ENCODE results near the gene C1QA.
"Not testable (repeated sequence)": the region's sequence is repeated elsewhere in the genome, so short reads cannot be mapped to it uniquely, and the experiment has no call there.

The C1QA gene

DNA sequence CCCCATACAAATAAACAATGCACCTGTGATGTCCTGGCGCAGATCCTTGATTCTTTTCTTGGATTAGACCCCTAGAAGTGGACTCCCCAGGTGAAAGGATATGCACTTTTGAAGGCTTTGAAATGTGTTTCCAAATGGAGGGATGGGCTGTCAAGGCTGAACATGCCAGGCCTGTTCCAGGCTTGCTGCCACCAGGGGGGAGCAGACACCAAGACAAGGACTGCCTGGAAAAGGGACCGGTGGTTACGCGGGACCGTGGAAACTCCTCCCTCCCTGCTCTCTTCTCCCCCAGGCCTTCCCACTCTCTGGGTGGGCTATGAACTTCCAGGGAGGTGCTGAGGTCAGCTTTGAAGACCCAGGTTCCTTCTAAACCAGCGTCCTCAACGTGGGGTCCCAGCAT lies 29.3 kb downstream of the C1QA start:
- H3K27me3 ChIP-seq (ENCODE audit: control insufficient read depth in 1 of 2, insufficient read depth in 2 of 2, low read length in 2 of 2), result peaks cover 0 to 4% of the 10 kb centered on the region in 2 donors
- no peak overlapping the region for H3K9ac ChIP-seq (ENCODE audit: low read length)
- no peaks in the 10 kb centered on the region for H3K4me1 ChIP-seq (ENCODE audit: insufficient read depth, low read length)

GRCh38 chr1:22666412-22666811 lies 30.0 kb downstream of the C1QA start:
- no peak overlapping the region for H3K27ac ChIP-seq (ENCODE audit: low read depth, low read length)
- no peaks in the 10 kb centered on the region for H3K9me3 ChIP-seq (ENCODE audit: low read length)
- peaks cover 0 to 4% of the 10 kb centered on the region in 2 donors for H3K27me3 ChIP-seq (ENCODE audit: control insufficient read depth in 1 of 2, insufficient read depth in 2 of 2, low read length in 2 of 2)
- H3K36me3 ChIP-seq (ENCODE audit: insufficient read depth, low read length), result no peaks in the 10 kb centered on the region
- H3K4me1 ChIP-seq (ENCODE audit: insufficient read depth, low read length), result no peaks in the 10 kb centered on the region
- no peak overlapping the region for H3K9ac ChIP-seq (ENCODE audit: low read length)
- no peak overlapping the region for H3K4me3 ChIP-seq (ENCODE audit: low read depth in 1 of 2, low read length in 2 of 2)

More for the DNA sequence above, 29.3 kb downstream of the C1QA start:
- Histone ChIP-seq H3K4me3 (ENCODE audit: low read depth in 1 of 2, low read length in 2 of 2) (no peak overlapping the region), H3K27ac (ENCODE audit: low read depth, low read length) (no peak overlapping the region), H3K9me3 (ENCODE audit: low read length) (no peaks in the 10 kb centered on the region), H3K36me3 (ENCODE audit: insufficient read depth, low read length) (no peaks in the 10 kb centered on the region)

DNA sequence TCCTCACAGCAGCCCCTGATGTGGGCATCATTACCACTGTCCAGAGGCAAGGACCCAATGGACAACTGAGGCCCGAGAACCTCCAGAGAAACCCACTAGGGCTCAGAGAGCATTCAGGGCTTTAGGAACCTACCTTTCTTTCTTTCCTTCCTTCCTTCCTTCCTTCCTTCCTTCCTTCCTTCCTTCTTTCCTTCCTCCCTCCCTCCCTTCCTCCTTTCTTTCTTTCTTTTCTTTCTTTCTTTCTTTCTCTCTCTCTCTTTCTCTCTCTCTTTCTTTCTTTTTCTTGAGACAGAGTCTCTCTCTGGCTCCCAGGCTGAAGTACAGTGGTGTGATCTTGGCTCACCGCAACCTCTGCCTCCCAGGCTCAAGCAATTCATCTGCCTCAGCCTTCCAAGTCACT lies 32.4 kb downstream of the C1QA start:
- not testable (repeated sequence) for H3K4me3 ChIP-seq (ENCODE audit: low read depth in 1 of 2, low read length in 2 of 2); H3K4me1 ChIP-seq (ENCODE audit: insufficient read depth, low read length); H3K36me3 ChIP-seq (ENCODE audit: insufficient read depth, low read length); H3K9ac ChIP-seq (ENCODE audit: low read length); H3K9me3 ChIP-seq (ENCODE audit: low read length); H3K27ac ChIP-seq (ENCODE audit: low read depth, low read length); H3K27me3 ChIP-seq (ENCODE audit: control insufficient read depth in 1 of 2, insufficient read depth in 2 of 2, low read length in 2 of 2)

DNA sequence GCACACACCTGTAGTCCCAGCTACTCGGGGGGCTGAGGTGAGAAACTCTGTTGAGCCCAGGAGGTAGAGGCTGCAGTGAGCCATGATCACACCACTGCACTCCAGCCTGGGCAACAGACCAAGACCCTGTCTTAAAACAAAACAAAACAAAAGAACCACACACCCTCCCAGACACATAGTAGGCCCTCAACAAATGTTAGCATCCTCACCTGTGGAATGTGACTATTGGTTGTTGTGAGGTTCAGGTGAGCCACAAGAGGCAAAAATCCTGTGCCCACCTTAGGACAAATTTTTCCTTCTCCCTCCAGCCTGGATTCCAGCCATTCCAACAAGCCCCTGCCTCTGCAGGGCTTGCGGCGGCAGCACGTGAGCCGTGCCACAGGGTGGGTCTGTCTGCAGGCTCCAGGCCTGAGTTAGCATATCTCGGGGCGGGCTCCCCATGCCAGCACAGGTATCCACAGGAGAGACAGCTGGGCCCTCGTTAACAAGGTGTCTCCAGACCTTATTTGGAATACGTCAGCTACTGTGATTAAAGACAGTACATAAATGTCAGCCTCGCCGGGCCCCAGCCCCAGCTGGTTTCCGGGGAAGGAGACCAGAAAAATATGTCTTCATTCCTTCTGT lies 34.0 kb downstream of the C1QA start:
- Histone ChIP-seq H3K9me3 (ENCODE audit: low read length) (no peaks in the 10 kb centered on the region), H3K27ac (ENCODE audit: low read depth, low read length) (no peak overlapping the region), H3K9ac (ENCODE audit: low read length) (no peak overlapping the region), H3K27me3 (ENCODE audit: control insufficient read depth in 1 of 2, insufficient read depth in 2 of 2, low read length in 2 of 2) (peaks cover 0 to 5% of the 10 kb centered on the region in 2 donors), H3K4me1 (ENCODE audit: insufficient read depth, low read length) (no peaks in the 10 kb centered on the region), H3K4me3 (ENCODE audit: low read depth in 1 of 2, low read length in 2 of 2) (no peak overlapping the region), H3K36me3 (ENCODE audit: insufficient read depth, low read length) (no peaks in the 10 kb centered on the region)

DNA sequence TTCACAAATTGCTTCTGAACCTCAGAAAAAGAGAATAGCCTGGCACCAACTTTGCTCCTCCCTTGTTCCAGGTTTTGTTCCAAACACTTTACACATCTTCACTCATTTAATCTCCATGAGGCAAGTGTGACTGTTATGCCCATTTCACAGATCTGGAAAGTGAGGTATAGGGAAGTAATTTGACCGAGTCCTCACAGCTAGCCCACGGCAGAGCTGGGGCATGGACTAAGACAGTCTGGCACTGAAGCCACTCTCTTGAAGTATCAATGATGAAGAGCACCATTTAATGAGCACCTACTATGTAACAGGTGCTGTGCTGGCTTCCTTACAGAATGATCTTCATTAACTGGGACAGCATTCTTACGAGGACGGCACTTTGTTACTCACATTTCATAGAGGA lies 35.6 kb downstream of the C1QA start:
- Histone ChIP-seq H3K9me3 (ENCODE audit: low read length) (no peaks in the 10 kb centered on the region), H3K9ac (ENCODE audit: low read length) (no peak overlapping the region), H3K27ac (ENCODE audit: low read depth, low read length) (no peak overlapping the region), H3K4me1 (ENCODE audit: insufficient read depth, low read length) (no peaks in the 10 kb centered on the region), H3K4me3 (ENCODE audit: low read depth in 1 of 2, low read length in 2 of 2) (no peak overlapping the region), H3K27me3 (ENCODE audit: control insufficient read depth in 1 of 2, insufficient read depth in 2 of 2, low read length in 2 of 2) (peaks cover 0 to 10% of the 10 kb centered on the region in 2 donors), H3K36me3 (ENCODE audit: insufficient read depth, low read length) (no peaks in the 10 kb centered on the region)

DNA sequence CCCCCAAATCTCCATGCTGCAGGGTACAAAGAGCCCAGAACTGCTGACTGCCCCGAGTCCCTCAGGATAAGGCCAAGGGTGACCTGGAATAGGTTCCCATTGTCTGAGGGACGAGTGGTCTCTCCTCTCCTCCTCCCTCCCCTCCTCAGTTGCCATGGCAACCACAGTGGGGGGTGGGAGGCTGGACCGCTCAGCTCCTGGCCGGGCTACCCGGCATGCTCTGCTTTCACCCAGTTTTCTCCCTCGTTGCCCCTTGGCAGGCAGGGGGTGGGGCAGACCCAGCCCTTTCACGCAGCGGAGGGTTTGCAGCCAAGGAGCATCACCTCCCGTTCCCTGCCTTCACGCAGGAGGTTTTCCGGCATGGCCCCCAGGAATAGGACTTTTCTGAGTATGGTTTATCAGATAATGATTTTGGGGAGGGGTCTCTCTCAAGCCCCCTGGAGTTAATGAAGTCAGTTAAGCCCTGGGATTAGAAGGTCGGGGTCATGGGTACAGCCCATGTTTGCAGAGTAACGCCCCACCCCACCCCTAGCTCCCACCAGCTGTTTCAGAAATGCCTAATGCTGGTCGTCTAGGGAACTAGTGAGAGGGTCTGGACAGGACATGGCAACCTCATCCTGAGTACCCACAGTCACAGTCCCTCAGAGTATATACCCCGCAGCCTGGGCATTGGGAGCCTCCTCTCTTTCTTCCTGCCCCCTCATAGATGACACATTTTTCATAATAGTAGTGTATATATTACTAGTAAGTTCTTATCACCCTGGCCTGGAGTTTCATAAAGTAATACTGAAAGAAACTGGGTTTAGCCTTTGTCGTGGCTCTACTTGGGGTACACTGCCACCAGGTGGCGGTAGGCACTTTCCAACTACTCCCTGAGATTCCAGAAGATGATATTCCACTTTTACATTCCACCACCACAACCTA lies 37.3 kb downstream of the C1QA start:
- Histone ChIP-seq H3K27ac (ENCODE audit: low read depth, low read length) (no peak overlapping the region), H3K9ac (ENCODE audit: low read length) (no peak overlapping the region), H3K4me3 (ENCODE audit: low read depth in 1 of 2, low read length in 2 of 2) (no peak overlapping the region), H3K36me3 (ENCODE audit: insufficient read depth, low read length) (no peaks in the 10 kb centered on the region), H3K9me3 (ENCODE audit: low read length) (no peaks in the 10 kb centered on the region), H3K27me3 (ENCODE audit: control insufficient read depth in 1 of 2, insufficient read depth in 2 of 2, low read length in 2 of 2) (peaks cover 0 to 14% of the 10 kb centered on the region in 2 donors), H3K4me1 (ENCODE audit: insufficient read depth, low read length) (no peaks in the 10 kb centered on the region)

GRCh38 chr1:22674410-22674749 lies 38.0 kb downstream of the C1QA start:
- Histone ChIP-seq H3K9me3 (ENCODE audit: low read length) (no peaks in the 10 kb centered on the region), H3K4me1 (ENCODE audit: insufficient read depth, low read length) (no peaks in the 10 kb centered on the region), H3K9ac (ENCODE audit: low read length) (no peak overlapping the region), H3K4me3 (ENCODE audit: low read depth in 1 of 2, low read length in 2 of 2) (no peak overlapping the region), H3K27ac (ENCODE audit: low read depth, low read length) (no peak overlapping the region), H3K36me3 (ENCODE audit: insufficient read depth, low read length) (no peaks in the 10 kb centered on the region), H3K27me3 (ENCODE audit: control insufficient read depth in 1 of 2, insufficient read depth in 2 of 2, low read length in 2 of 2) (peaks cover 0 to 14% of the 10 kb centered on the region in 2 donors)

DNA sequence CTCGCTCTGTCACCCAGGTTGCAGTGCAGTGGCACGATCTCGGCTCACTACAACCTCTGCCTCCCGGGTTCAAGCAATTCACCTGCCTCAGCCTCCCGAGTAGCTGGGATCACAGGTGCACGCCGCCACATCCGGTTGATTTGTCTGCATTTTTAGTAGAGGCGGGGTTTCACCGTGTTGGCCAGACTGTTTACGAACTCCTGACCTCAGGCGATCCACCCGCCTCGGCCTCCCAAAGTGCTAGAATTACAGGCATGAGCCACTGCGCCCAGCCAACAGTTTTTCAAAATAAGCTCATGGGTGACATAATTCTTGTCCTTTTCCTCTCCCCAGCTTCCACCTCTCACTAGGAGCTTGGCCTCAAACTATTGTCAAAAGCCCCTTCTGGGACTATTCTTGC lies 39.7 kb downstream of the C1QA start:
- H3K27me3 ChIP-seq (ENCODE audit: control insufficient read depth in 1 of 2, insufficient read depth in 2 of 2, low read length in 2 of 2), result peaks cover 0 to 14% of the 10 kb centered on the region in 2 donors
- not testable (repeated sequence) for H3K27ac ChIP-seq (ENCODE audit: low read depth, low read length); H3K9me3 ChIP-seq (ENCODE audit: low read length); H3K9ac ChIP-seq (ENCODE audit: low read length); H3K36me3 ChIP-seq (ENCODE audit: insufficient read depth, low read length); H3K4me3 ChIP-seq (ENCODE audit: low read depth in 1 of 2, low read length in 2 of 2); H3K4me1 ChIP-seq (ENCODE audit: insufficient read depth, low read length)

GRCh38 chr1:22676916-22677583 lies 40.6 kb downstream of the C1QA start:
- H3K27me3 ChIP-seq (ENCODE audit: control insufficient read depth in 1 of 2, insufficient read depth in 2 of 2, low read length in 2 of 2), result peaks cover 0 to 14% of the 10 kb centered on the region in 2 donors
- H3K9me3 ChIP-seq (ENCODE audit: low read length), result no peaks in the 10 kb centered on the region
- H3K9ac ChIP-seq (ENCODE audit: low read length), result no peak overlapping the region
- H3K4me1 ChIP-seq (ENCODE audit: insufficient read depth, low read length), result no peaks in the 10 kb centered on the region
- no peak overlapping the region for H3K4me3 ChIP-seq (ENCODE audit: low read depth in 1 of 2, low read length in 2 of 2)
- no peak overlapping the region for H3K27ac ChIP-seq (ENCODE audit: low read depth, low read length)
- H3K36me3 ChIP-seq (ENCODE audit: insufficient read depth, low read length), result no peaks in the 10 kb centered on the region

DNA sequence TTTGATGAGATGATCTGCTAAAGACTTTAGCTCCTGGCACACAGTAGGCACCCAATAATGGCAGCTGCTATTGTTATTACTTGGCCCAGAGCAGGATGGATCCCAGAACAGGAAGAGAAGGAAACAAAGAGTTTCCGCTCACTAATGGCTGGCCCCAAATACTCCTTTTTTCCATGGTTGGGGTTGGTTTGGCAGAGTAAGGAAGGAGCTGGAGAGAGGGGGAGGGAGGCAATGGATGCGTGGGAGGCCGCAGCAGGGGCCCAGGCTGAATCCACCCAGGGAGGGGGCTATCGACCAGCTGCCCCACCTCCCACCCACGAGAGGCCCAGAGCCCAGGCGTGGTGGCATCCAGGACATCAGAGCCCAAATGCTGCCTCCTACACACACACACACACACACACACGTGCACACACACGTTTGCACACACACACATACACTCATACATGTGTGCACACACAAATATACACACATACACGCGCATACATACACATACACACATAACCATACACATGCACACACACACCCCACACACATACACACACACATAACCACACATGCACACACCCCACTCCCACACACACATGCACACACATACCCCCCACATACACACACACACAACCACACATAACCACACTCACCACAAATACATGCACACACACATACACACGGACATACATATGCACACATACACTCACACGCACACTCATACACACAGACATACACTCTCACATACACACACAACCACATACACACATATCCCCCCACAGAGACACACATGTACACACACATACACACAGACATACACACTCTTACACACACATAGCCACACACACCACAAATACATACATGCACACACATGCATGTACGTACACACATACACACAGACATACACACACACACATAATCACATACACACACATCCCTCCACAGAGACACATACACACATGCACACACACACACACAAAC lies 41.8 kb downstream of the C1QA start:
- Histone ChIP-seq H3K27me3 (ENCODE audit: control insufficient read depth in 1 of 2, insufficient read depth in 2 of 2, low read length in 2 of 2) (peaks cover 0 to 14% of the 10 kb centered on the region in 2 donors), H3K9ac (ENCODE audit: low read length) (no peak overlapping the region), H3K4me1 (ENCODE audit: insufficient read depth, low read length) (no peaks in the 10 kb centered on the region), H3K4me3 (ENCODE audit: low read depth in 1 of 2, low read length in 2 of 2) (no peak overlapping the region), H3K36me3 (ENCODE audit: insufficient read depth, low read length) (no peaks in the 10 kb centered on the region), H3K9me3 (ENCODE audit: low read length) (no peaks in the 10 kb centered on the region), H3K27ac (ENCODE audit: low read depth, low read length) (no peak overlapping the region)

DNA sequence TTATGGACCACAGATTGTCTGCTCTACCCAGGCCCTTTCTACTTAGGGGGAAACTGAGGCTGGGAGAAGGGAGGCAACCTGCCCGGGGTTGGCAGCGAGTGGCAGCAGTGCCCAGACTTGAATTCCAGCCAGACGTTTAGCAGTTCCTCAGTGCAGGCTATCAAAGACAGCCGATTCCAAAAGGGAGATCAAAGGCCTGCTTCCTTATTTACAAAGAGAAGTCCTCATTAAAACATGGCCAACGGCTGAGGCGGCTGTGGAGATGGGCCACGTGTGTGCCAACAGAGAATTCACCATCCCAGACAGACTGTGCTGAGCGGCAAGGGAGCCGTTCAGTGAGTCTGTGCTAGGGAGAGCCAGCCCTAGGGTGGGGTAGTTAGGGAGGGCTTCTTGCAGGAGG lies 44.3 kb downstream of the C1QA start:
- peaks cover 5% of the 10 kb centered on the region for H3K4me1 ChIP-seq (ENCODE audit: insufficient read depth, low read length)
- H3K9me3 ChIP-seq (ENCODE audit: low read length), result no peaks in the 10 kb centered on the region
- peaks cover 5 to 19% of the 10 kb centered on the region in 2 donors for H3K27me3 ChIP-seq (ENCODE audit: control insufficient read depth in 1 of 2, insufficient read depth in 2 of 2, low read length in 2 of 2)
- H3K36me3 ChIP-seq (ENCODE audit: insufficient read depth, low read length), result no peaks in the 10 kb centered on the region
- H3K27ac ChIP-seq (ENCODE audit: low read depth, low read length), result no peak overlapping the region
- H3K4me3 ChIP-seq (ENCODE audit: low read depth in 1 of 2, low read length in 2 of 2), result no peak overlapping the region
- no peak overlapping the region for H3K9ac ChIP-seq (ENCODE audit: low read length)
